HG02840 (cell line): ENCODE measurements around the gene HSFX3.
"Not testable (repeated sequence)": the region's sequence is repeated elsewhere in the genome, so short reads cannot be mapped to it uniquely, and the experiment has no call there.

ENCODE experiments used
- ATAC-seq: cut with Tn5 transposase; IDR thresholded peaks from one replicate; pipeline ENCODE4 v1.9.1; 2021; ENCODE audit warnings: mild to moderate bottlenecking, moderate library complexity, moderate number of reproducible peaks; ENCODE audit not compliant: unreplicated experiment, low FRiP score

The HSFX3 gene, protein sequence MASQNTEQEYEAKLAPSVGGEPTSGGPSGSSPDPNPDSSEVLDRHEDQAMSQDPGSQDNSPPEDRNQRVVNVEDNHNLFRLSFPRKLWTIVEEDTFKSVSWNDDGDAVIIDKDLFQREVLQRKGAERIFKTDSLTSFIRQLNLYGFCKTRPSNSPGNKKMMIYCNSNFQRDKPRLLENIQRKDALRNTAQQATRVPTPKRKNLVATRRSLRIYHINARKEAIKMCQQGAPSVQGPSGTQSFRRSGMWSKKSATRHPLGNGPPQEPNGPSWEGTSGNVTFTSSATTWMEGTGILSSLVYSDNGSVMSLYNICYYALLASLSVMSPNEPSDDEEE

DNA sequence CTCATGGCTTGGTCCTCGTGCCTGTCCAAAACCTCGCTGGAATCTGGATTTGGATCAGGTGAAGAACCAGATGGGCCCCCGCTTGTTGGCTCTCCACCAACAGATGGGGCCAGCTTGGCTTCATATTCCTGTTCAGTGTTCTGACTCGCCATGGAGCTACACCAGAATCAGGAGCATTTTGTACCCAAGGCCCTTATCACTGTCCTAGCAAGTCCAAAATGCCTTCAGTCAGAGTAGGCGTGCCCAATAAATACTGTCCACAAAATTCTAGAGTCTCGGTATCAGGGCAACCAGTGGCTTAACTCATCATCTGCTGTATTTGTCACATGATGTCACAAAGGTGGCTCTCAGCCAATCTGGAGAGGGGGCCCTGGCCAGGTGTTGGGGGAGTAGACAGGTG lies at the start of gene HSFX3:
Gene HSFX3, minus strand, starts transcription at position 224 of the 400 bp plus-strand sequence. Its CDS starts 72 bp downstream, at position 152.
- not testable (repeated sequence) for ATAC-seq

DNA sequence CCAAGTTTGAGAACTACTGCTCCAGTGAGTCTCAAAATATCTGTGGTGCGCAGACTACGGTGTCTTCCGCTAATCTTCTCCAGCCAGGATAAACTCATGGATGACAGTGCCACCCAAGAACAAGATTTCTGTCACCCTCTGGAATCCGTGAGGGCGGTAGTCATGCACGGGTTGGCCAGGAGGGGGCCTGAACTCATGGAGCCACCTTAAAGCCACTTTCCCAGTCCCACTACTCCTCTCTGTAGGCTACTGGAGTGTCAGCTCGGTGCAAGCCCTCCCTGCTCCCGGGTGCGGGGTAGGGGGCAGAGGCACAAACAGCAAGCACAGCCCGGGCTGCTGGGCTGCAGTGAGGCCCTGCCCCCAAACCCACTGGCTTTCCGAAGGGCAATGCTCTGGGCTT lies 48.9 kb upstream of the HSFX3 start:
- not testable (repeated sequence) for ATAC-seq

DNA sequence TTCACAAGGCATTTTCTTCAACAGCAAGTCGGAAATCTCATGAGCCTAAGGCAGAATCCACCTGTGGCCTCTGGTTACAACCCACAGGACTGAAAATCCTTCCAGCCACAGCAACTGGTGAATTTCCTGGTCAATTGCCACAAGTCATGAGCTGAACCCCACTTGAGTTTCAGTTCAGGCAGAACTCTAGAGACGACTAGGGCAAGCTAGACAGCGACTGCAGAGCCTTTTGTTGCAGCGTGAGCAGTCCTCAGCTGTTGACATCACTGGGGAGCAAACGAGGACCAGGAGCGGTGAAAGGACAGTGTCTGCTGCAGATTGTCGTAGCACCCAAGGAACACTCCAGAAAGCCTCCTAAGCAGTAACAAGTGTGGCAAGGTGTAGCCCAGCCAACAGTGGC lies 46.2 kb upstream of the HSFX3 start:
- ATAC-seq = not testable (repeated sequence)

DNA sequence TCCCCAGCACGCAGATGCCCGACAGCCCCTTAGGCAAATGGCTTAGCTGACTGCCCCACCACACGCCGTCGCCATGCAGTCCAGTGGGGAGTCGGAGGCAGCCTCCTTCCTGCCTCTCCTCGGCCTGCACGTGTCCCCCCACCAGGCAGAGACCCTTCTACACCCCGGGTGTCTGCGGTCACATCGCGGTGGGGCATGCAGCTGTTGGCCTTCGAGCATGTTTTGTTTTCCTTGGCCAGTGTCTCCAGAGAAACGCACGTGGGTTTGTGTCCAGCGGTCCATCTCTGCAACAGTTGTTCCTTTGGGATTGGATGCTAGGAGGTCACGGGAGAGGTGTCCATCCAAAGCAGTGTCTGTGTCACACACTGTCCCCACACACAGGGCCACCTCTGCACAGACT lies 45.5 kb upstream of the HSFX3 start, which contains the start of gene HSFX2:
Gene HSFX2, minus strand, starts transcription at position 101 of the 400 bp plus-strand sequence. CDS start 614 bp downstream, outside the sequence.
- not testable (repeated sequence) for ATAC-seq

DNA sequence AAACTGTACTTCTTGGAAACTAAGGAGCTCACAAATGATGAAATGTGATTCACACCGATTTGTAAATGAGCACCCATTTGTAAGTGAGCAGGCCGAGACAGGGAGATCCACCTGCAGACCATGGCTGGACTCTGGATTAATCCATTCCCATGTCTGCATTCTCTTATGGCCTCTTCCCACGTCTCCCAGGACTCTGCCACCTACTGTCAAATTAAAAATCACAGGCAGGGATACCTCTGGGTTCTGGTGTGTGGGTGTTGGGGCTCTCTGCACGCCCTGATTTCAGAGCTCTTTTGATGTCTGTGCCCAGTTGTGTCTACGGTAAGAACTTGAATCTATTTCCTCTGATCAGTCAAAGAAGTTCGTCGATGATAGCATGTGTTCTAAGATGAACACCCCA lies 41.3 kb upstream of the HSFX3 start:
- not testable (repeated sequence) for ATAC-seq

DNA sequence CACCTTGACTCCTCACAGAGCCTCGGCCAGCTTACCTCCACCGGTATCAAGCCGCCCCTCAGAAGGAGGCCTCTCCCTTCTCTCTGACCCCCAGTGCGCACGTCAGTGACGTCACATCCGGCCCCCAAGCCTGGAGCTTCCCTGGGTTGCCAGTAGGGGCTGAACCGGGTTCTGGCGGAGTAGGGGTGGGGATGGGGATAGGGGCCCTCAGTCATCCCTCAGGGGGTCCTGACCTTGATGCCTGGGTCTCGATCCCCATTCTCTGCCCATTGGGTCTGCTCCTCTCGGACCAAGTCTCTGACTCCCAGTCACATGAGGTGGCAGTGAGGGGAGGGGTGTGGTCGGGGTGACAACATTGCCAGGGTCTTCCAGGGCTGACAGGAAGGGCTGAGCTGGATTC lies 37.6 kb upstream of the HSFX3 start, which contains the start of gene MAGEA9B:
Gene MAGEA9B, minus strand, starts transcription at position 101 of the 400 bp plus-strand sequence. CDS start 4,280 bp downstream, outside the sequence.
- not testable (repeated sequence) for ATAC-seq

DNA sequence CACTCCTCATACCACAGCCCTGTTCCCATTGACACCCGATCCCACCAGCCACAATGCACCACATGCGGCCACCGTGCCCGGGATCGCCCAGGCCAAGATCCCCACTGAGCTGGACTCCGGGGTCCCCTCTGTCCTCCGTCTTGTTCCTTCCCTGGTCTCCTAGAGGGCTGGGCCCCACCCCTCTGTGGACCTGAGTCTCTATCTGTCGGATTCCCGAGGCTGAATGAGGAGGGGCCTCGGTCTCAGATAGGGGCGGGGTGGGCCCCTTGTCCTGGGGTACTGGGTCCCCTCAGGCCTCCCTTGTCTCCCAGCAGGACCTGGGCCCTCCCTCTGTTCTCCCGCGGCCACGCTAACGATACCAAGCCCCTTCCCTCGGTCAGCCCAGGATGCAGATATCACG lies 35.9 kb upstream of the HSFX3 start:
- not testable (repeated sequence) for ATAC-seq

DNA sequence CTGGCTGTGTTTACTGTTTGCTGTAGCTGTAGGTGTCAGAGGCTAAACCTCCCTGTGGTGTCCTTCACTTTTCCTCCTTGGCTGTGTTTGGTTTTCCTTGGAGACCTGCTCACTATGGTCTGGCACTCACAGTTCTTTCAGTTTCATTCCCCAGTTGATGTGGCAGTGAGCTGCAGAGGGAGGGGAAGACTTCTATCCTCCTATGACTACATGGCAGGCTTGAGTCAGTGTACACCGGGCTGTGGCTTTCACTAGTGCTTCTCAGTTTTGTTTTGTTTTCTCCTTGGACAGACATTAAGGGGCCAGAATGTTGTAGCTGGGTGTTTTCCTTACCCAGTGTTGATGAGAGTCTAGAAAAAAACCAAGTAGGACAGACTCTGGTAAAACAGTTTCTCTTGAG lies 23.7 kb upstream of the HSFX3 start:
- ATAC-seq = peak; percentile 96

DNA sequence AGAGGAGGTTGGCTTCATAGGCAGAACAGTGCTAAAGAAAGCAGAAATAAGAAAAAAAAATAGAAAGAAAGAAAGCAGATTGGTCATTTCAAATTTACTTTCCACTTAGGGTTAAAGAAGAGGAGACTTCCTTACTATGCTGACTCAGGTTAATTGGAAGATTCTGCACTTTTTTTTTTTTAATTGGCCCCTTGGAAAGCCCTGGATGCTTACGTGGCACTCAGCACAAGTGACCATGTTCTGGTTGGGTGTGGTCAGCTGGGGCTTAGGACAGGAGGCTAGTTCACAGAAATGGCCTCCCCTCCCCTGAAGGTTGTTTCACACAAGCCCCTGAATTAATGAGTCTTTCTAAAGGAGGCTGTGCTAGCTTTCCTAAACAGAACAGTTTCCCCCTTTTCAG lies 23.0 kb upstream of the HSFX3 start:
- no peak for ATAC-seq

DNA sequence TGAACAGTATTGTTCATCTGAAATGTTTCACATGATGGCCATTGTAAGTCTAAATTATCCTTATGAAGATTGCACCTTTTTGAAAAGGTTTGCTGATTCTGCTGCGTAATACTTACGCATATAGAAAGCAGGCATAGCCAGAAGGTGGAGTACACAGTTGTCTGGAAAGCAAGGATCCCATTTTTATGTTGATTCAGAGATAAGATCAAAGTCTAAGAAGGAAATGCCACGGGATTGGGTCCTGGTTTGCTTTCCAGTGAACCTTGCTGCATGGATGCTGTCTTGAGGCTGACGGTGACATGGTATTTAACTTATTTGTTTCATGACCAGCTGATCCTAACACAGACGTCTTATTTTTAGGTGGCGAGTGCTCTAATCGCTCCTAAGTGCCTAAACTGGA lies 22.0 kb upstream of the HSFX3 start:
- ATAC-seq = no peak

DNA sequence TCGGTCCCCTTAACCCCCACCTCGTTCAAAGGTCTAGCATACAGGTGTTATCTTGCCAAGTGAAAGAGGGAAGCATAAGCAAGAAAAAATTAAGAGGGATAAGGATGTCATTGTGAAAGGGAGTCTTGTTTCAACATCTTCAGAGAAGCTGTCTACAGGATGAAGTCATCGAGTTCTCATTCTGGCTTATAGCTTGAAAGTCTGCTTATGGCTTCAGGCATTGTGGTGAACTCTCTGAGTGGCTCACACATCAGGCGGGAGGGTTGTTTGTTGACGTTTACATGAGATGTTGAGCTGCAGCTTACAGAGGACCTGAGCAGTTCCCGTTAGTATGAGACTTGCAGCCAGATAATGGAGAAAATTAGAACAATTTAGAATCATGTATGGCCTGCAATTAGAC lies 20.9 kb upstream of the HSFX3 start:
- ATAC-seq = no peak

DNA sequence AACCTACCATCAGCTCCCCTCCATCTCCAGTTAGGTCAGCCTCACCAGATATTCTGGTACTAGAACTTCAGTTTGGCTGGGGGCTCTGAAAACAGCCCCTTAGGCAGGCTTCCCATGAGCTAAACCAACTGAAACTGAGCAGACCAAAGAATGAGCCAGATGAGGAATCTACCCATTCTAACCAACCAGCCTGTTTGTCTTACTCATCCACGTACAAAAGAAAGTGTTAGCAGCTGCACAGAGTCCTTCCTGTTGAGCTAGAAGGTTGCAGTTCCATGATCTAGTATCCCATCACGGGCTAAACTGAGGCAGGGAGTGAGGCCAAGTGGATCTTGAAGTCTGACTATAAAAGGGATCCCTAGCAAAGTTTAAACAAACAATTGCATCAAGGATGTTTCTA lies 20.0 kb upstream of the HSFX3 start:
- ATAC-seq = no peak

DNA sequence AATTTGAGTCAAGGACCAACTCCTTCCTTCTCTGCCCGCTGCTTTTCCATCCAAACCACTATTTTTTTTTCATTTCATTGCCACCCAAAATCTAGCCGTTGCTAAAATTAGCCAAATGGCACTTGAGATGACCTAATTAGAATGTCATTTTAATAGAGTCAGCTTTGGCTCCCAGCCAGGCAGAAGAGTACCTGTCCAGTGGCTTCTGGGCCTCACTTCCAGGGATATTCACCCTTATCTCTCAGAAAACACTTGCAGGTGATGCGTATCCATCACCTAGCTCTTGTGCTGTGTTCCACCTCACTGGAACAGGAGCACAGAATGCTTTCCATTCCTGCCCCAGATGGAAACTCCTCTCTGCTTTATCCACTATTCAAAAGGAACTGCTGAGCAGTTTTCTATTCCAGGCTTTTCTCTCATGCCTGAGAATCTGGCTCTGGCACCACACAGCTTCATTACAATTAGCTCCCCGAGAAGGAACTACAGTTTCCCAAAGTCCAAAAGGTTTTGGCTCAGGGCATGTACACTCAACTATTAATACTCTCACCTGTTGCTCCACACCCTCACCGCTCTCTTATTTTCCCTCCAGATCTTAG lies 19.1 kb upstream of the HSFX3 start:
- no peak for ATAC-seq

DNA sequence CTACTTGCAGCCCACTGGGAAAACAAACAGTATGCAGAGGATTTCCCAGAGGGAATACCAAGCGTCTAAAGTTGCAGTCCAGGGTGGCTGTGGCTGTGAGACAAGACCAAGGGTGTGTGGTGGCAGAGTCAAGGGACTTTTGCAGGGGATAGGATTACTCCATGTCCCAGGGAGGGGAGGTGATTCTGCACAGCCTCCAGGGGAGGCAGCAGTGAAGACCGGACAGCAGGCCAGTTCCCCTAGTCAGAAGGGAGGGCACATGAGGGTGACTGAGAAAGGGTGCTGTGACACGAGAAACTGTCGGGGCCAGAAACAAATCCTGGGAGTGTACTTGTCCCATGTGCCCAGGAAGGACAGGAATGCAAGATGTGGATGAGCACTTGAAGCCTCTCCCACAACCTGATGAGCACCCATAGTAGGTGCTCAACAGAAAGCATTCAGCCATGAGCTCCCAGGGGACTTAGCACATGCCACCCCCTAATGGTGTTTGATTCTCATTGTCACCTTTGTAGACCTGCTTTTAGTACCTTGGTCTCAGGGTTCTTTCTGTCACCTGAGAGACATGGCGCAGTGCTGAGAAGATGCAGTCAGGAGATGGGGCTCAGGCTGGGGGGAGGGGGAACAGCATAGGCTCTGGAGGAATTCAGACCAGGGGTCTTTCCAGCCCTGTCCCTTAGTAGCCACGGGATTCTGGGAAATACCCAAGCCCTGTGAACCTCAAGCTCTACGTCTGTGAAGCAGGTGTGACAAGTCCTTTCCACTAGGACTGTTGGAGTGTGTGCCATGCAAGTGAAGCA lies 18.1 kb upstream of the HSFX3 start:
- no peak for ATAC-seq

DNA sequence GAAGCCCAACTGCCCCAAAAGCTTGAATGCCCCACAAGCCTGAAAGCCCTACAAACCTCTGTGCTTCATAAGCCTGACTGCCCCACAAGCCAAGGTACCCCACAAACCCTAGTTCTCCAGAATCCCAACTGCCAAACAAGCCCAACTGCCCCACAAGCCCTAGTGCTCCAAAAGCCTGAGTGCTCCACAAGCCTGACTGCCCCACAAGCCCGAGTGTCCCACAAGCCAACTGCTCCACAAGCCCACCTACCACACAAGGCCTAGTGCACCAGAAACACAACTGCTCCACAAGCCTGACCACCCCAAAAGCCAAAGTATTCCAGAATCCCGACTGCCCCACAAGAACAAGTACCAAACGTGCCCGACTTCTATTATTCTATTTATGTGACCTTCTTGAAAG lies 13.6 kb upstream of the HSFX3 start:
- ATAC-seq = no peak

DNA sequence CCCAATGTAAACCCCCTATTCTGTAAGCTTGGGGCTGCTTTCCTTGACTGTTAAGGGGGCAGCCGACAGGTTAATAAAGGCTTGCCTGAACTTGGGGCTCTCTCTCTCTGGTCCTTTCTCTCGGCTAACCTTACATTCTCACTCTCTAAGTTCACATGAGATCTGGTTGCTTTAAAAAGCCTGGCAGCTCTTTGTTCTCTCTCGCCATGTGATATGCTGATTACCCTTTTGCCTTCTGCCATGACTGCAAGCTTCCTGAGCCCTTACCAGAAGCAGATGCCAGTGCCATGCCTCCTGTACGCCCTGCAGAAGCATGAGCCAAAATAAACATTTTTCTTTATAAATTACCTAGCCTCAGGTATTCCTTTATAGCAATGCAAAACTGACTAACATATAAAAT lies 5.5 kb upstream of the HSFX3 start:
- not testable (repeated sequence) for ATAC-seq

DNA sequence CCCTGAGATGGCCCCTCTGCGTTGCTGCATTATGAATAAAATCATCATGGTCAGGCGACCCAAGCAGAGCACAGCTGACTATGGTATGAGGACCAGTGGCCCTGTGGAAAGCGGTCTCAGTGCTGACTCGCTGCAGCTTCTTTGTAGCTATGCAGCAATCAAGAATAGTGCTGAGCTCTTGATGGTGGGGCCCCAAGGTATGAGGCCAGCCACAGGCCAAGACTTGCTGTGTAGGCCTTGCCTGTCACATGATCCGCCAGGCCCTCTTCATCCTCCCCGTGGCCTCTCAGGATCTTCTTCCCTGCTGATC lies 2.2 kb upstream of the HSFX3 start:
- not testable (repeated sequence) for ATAC-seq

DNA sequence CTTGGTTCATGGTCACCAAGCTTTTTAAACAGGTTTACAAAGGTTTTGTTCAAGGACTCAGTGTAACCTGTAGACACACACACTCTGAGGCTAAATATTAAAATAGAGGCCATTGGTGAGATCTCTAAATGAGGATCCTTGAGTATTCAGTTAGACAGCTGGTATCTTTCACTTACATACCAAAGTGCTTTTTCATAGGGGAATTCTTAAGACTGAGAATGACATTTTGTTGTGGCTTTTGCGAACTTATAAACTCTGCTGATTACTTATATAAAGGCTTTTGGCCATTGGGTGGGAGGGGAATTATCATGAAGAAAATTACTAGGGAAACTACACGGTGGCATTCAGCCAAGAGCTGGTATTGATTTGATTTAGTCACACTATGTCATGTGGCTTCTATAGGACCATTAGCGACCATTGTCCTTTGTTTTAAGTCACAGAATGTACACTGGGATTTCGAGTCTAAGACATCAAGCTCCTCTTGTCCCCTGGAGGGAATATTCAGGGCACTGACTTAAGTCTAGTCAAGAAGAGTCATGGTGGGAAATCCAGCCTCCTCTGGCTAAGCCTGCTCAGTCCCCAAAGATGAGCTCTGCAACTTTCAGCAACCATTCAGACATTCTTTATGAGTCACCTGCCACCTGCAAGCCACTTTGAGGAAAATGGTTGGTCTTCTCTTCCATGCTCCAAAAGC lies 1.7 kb upstream of the HSFX3 start:
- not testable (repeated sequence) for ATAC-seq

DNA sequence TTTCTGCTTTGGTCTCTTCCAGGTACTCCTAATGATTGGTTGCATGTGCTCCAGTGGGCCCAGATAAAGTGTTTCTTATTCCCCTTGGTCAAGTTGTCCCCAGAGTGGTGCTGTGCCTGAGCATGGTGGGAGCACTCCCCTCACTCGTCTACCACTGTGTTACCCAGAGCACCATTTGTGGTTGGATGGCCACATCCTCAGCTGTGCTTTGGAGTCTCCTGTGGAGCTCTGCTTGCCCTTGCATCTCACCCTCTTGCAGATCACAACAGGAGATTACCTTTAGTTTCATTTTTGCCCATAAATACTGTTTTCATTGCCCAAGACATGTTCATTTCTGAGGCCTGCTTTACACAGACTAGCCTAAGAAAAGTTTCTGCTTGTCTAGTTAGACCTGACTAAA lies 730 bp upstream of the HSFX3 start:
- not testable (repeated sequence) for ATAC-seq

DNA sequence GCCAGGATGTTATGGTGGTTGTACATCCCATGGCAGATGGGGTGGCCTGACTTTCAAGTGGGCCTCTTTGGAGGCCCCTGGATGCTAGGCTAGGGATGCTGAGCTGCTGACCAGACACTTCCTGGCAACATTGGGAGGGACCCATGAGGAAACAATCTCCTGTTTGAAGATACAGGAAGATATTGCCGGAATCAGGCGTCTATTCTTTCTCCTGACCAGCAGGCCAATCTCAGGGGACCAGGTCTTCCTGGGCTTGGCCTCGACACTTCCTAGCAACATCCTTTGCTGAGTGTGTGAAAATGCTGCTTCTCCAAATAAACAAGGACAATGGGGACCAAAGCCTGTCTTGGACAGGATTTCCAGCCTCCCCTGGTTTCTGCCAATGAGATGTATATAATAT lies 1.9 kb downstream of the HSFX3 start:
- not testable (repeated sequence) for ATAC-seq

DNA sequence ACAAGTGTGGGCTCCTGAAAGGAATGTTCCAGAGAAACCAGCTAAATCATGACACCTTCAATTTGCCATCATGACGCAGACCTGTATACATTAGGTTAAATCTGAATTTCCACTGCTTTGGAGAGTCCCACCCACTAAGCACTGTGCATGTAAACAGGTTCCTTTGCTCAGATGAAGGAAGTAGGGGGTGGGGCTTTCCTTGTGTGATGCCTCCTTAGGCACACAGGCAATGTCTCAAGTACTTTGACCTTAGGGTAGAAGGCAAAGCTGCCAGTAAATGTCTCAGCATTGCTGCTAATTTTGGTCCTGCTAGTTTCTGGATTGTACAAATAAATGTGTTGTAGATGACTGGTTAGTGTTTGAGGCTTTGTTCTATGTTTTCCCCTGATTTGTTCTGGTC lies 2.8 kb downstream of the HSFX3 start:
- not testable (repeated sequence) for ATAC-seq
